SW480 (cell line): Measurements from ENCODE around the gene CLPX.
"Not testable (repeated sequence)": the region's sequence is repeated elsewhere in the genome, so short reads cannot be mapped to it uniquely, and the experiment has no call there.

Experiments used
- DNase-seq: peaks from one replicate; pipeline ENCODE4 v3.0.0-alpha.2; 2016; ENCODE audit warnings: low spot score

Gene CLPX

DNA sequence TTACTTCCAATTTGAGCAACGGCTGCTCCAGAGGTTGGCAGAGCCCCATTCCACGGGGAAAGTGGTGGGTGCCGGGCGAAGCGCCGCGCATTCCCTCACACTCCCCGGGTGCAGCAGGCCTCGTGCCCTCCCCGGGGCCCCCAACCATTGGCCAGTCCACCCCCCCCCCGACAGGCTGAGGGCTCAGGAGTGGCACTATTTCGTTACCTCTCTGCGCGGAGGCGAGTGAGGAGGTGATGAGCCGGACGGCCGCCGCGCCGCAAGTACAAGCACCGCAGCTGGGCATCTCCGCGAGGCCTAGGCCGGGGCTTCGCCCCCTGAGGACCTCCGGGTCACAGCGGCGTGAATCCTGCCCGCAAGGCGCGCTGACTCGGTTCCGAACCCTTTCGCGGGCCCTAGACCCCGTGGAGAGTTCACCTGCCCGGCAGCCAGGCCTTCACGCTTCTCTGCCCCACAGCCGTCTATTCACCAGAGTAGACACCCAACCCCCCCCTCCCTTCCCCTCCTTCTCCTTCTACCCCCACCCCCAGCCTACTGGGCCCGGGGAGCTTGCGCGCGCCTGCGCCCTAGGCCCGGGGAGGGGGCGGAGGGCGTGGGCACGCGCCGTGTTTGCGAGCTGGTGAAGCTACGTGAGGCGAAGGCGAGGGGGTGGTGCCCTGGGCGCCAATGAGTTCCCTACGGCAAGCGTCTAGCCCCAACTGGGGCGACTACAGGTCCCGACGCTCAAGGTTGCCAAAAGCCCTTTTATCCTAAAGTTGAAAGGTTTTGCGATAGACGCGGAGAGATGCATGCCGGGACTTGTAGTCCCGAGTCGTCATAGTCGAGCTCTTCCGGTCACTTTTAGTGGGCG, at the start of gene CLPX:
Gene CLPX, minus strand, starts transcription at position 475 of the 850 bp plus-strand sequence. Its CDS starts 189 bp downstream, at position 286.
- peak; percentile 96 for DNase-seq

DNA sequence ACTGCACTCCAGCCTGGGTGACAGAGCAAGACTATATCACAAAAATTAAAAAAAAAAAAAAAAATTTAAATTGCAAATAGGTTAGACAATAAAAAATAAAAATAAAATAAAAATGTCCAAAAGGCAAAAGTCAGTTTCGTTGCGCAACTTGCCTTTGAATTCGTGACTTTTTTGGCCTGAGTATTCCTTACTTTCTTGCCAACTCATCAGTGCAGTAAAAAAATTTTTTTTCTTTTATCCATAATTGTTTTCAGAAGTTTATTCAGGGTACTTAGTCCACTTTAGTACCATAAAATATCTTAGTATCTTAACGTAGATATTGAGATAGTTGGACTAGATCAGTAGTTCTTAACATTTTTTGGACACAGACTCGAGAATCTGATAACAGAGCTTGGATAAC, 48.6 kb upstream of the CLPX start:
- DNase-seq = no peak

DNA sequence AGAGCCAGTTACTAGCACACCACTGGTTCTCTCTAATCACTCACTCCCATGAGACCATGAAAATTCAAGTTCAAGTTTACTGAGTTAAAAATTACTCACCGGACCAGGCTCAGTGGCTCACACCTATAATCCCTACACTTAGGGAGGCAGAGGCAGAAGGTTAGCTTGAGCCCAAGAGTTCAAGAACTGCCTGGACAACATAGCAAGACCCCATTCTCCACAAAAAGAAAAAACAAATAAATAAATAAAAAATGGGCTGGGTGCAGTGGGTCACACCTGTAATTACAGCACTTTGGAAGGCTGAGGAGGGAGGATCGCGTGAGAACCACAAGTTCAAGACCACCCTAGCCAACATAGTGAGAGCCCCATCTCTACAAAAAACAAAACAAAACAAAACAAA, 47.4 kb upstream of the CLPX start:
- DNase-seq = no peak

DNA sequence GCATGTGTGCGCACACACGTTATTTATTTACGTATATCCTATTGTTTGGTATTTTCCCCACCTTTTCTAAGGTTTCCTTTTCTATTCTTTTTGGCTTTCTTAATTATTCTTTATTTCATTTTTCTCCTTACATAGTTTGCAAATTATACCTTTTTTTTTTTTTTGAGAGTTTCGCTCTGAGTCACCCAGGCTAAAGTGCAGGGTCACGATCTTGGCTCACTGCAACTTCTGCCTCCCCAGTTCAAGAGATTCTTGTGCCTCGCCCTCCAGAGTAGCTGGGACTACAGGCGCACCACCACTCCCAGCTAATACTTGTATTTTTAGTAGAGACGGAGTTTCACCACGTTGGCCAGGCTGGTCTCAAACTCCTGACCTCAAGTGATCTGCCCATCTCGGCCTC, 46.2 kb upstream of the CLPX start:
- no peak for DNase-seq

DNA sequence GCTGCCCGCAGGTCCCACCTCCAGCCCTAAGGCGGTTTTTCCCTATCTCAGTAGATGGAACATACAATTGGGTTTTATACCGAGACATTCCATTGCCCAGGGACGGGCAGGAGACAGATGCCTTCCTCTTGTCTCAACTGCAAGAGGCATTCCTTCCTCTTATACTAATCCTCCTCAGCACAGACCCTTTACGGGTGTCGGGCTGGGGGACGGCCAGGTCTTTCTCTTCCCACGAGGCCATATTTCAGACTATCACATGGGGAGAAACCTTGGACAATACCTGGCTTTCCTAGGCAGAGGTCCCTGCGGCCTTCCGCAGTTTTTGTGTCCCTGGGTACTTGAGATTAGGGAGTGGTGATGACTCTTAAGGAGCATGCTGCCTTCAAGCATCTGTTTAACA, 41.8 kb upstream of the CLPX start:
- DNase-seq = not testable (repeated sequence)

DNA sequence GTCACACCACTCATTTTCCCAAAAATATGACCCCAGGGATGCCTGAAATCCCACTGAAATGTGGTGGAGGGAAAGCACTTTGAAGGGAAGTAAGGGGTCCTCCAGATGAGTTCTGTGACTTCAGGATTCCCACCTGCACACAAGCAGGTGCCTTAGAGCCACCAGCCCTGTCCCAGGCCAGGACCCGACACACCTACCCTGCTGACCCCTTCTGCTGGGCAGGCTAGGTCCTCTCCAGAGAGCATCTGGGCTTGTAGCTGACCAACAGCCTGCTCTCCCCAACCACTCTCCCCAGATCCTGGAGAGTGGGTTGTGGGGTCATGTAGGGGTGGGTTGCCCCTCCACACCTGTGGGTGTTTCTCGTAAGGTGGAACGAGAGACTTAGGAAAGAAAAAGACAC, 41.1 kb upstream of the CLPX start:
- no peak for DNase-seq

DNA sequence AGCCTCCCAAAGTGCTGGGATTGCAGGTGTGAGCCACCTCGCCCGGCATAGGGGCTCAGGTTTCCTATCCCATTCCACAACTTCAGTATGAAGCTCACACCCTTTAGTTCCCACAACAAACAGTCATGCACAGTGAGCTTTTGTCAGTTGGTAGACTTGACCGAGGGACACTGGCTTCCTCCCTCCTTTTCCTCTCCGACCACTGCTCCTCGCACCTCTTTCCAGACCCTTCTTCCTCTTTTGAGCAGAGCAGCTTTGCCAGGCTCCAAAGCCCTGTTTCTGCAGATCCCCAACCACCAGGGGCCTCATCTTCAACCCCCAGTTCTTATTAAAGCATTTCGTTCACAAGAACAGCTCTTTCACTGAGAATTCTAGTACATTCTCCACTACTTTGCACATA, 38.9 kb upstream of the CLPX start:
- no peak for DNase-seq

DNA sequence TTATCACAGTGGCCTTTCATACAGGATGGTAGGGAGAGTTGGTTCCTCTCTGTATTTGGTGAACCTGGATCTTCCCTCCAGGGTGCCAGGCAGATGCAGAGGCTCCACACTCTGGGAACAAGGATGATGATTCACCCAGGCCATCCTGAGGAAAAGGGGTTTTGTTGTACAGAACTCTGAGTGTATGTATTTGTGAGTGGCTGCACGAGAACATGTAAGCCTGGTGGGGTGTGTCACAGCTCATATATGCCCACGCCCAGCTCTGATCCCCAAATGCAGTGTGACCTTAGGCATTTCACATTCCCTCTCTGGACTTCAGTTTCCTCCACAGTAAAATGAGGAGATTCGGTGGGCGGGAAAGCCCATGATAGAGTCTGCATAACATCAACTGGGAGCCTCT, 37.7 kb upstream of the CLPX start:
- no peak for DNase-seq

DNA sequence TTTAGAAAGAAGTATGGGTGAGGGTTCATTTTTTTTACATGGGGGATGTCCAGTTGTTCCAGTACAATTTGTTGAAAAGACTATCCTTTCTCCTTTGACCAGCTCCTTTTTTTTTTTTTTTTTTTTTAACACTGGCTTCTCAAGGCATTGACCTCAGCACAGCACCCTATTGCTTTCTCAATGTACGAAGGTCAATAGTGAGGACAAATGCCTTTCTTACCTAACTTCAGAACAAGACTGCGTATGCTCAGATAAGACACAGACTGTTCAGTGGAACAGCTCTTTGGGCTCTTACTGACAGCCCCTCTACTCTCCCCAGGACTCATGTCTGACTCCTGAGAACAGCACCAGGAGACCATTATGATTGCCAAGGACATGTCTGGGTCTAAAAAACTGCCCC, 36.6 kb upstream of the CLPX start:
- no peak for DNase-seq

DNA sequence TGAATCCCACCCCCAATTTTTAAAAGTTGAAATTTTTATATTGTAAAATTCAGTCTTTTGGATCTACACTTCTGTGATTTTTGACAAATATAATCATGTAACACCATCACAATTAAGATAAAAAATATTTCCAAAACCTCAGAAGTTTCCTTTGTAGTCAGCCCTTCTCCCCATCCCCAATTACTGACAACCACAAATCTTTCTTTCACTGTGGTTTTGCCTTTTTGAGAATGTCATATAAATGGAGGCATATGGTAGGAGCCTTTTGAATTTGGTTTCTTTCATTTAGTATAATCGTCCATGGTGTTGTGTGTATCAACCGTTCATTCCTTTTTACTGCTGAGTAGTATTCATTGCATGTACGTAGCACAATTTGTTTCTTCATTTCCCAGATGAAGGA, 34.0 kb upstream of the CLPX start:
- no peak for DNase-seq

DNA sequence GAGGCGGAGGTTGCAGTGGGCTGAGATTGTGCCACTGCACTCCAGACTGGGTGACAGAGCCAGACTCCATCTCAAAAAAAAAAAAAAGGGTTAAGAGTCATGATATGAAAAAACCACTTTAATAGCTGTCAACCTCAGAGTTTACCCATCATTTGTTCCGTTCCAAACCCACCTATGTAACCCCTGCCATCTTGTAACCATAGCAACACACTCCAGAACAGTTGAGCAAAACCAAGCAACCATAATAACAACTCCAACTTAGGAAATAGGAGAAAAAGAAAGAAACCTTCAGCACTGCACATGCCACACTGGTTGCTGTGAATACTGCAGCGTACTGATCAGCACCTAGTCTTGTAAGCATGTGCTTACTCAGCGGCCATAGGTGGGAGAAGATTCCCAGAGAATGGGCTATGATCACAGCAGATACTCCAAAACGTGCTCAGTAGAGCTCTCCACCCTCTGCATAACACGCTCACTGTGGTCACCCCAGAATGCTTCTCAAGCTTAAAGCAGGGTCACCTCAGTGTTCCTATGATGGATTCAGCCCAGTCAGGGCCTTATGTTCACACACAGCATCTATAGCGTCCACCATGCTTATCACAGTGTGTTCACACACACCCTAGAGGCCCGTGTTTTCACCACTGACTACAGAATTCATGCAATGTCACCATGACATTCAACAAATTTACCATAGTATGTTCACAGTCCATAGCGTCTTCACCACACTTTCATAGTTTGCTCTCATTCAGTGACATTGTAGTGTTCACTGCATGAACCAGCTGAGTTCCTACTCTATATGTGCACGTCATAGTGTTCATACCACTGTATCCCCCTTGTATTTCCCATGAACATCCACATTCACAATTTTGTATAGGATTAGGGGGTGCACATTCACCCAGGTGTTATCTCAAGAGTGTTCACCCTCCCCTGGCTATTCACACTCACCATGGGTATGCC, 32.7 kb upstream of the CLPX start:
- DNase-seq = no peak

DNA sequence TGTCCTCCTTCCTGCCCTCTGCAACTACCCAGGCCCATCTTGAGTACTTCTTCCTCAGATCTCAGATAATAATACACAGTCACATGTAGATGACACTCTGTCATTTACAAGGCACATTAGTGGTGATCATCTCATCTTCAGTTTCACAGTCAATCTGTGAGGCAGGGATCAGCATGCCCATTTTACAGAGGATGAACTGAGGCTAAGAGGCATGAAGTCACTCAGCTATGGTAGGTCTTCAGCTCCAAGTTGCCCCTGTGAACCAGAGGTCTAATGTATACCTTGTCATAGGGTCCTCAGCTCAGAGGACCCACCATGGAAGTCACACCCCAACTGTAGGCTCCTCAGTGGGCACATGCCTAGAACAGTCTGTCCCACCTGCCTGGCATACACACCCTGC, 30.4 kb upstream of the CLPX start:
- DNase-seq = no peak

DNA sequence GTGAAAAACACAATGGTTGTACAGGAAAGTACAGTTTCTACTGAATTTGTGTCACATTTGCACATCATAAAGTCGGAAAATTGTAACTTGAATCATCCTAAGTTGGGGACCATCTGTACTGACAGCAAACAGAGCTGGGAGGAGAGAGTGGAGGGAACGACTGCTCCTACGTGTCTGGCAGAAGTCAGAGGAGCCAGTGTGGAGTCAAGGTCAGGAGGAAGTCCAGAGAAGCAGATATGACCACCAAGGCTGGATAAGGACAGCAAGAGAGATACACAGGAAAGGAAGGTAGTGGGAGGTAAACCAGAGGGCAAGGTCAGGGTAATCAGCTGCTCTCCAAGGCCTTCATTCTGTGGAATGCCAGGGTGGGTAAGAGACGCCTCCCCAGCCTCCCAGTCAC, 28.9 kb upstream of the CLPX start:
- no peak for DNase-seq

DNA sequence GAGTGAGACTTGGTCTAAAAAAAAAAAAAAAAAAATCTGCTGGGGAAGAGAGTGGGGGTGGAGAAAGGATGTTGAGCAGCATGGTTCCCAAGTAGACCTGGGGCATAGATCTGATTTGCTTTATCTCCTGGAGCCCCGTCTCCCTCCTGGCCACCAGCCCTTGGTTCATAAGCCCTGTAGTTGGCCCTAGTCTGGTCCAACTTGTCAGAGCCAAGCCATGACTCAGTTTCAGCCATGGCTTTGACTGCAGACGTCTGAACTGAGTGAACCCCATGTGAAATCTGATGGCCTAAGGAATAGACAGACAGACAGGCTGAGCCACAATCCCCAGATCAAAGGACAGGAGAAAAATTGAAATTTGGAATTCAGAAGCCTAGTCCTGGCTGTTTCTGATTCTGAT, 28.1 kb upstream of the CLPX start:
- no peak for DNase-seq

DNA sequence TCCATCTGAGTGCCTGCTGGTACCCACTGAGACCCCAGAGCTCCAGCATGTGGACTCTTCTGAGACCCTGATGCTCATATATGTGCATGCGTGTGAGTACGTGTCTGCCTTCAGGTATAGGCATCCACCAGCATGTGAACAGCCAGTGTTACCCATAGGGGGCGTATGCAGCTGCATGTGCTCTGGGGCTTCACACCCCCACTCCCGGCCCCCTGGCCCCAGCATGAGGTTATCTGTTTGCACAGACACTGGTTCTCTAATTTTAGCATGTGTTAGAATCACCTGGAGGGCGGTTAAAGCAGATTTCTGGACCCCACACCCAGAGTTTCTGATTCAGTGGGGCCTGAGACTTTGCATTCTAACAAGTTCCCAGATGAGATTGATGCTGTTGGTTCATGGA, 27.0 kb upstream of the CLPX start:
- DNase-seq = peak; percentile 25

DNA sequence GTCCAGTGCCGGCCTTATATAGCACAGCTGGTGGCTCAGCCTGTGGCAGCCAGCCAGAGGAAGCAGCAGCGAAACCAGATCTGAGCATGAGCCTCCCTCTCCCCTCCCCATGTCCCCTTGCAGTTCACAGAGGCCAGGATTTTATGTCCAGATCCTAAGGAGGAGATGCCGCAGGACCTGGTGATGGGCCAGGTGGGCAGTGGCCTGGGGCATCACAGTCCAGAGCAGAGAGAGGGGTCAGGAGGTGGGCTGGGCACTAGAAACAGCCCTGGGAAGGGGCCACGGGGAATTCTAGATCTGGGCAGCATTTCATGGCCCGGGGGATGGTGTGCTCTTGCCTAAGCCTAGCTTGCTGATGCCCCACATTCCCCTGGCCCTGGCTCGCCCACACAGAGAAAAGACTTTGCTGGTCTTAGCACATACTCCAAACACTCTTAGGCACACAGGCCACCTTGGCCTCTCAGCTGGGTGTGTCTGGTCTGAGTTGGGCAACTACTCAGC, 26.4 kb upstream of the CLPX start:
- DNase-seq = no peak

DNA sequence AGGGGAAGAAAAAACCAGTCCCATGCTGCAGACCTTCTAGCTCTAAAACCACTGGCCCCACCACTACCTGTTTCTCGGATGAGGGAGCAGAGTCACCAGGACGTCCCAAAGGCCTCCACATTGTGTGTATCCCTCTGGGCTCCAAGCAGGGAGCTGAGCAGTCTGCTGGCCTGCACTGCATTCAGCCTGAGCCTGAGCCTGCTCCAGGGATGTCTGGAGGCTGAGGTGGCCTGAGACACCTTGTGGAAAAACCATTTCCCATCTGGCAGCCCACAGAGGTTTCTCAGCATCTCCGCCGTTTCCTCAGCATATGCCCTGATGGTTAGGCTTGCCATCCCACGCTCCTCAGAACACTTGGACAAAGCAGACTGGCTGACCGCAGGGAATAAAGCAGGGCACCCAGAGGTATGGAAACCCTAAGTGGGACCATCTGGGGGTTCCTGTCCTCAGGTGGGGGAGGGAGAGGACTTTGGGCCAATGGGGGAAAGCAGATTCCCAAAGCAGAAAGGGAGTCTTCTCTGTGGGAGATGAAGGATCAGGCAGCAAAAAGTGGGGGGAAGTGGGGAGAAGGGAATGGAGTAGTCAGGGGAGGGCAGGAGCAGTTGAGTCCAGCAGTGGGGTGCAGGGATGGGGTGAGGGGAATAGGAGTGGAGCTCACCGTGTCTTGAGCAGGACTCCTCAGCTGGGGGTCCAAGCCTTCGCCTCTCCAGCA, 25.8 kb upstream of the CLPX start, which contains the start of gene CILP:
Gene CILP, minus strand, starts transcription at position 704 of the 712 bp plus-strand sequence. CDS start 1,718 bp downstream, outside the sequence.
- DNase-seq = no peak

DNA sequence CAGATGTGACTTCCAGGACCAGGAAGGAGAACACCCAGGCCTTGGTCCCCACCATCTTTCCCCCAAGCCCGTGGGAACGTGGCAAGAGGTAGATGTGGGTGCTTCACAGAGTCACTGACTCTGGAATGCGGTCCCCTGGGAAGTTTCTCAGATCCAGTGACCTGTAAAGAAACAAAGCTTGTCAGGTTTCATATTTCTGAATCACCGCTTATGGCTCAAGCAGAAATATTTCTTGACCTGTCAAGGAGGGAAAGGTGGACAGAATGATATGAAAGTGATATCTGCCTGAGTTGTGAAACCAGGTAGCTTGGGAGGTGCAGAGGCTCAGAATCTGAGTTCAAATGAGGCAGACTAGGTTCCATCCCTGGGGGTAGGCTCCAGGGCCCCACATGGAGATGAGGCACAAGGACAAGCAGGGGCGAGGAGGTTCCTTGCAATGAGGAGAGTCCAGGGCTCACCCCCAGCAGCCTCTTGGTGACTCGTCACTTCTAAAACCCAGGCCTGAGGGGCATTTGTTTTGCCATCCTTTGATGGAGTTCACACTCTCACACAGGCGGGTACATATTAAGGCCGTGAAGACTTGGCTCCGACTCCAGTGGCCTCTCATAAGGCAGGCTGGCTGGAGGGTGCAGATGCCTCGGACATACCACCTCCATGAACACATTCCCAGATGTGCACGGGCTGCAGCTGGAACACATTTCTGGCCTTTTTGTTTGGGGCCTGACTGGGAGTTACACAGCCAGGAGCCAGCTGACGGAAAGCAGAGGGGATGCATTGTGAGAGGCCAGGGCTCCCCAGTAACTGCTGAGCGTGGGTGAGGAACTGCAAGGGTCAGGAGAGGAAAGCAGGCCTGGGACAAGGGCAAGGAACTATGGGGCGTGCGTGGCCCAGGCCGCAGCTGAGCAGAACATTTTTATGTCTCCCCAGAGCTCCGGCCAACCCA, 24.8 kb upstream of the CLPX start:
- no peak for DNase-seq

DNA sequence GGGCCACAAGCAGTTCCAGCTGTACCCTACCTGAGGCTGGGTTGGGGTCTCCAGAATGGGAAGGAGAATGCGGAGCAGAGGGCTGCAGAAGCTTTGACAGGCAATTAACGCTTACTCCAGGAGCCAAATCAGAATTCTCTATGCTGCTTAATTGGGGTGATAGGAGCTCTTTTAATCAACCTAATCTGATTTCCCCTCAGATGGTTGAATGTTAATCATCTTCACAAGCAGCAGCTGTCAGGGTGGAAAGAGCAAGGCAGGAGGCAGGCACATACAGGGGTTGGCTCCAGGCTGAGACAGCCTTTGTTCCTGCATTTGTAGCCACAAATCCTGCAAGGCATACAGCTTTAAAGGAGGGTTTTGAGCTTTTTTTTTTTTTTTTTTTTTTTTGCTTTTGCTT, 23.5 kb upstream of the CLPX start:
- no peak for DNase-seq

DNA sequence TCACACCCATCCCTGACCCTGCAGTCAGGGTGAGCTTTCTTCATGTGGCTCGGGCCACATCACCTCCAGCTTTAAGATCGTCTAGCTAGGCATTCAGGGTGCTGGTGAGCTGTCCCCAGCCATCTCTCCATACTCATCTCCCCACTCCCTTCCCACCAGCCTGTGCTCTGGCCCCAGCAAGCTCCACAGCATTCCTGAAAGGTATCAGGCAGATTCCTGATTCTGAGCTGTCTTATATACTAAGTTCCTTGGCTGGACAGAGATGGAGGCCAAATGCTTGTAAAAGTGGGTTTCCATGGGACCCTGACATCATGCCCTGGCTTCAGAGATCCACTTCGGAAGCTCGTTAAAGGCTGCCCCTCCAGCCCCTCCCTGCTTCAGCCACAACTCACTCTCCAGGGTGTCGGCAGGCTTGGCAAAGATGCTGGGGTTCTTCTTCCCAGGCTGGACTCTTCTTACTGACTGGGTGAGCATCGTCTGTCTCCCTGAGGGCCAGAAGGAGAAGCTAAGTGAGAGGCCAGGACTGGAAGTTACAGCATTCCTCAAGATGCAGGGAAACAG, 22.2 kb upstream of the CLPX start:
- no peak for DNase-seq

DNA sequence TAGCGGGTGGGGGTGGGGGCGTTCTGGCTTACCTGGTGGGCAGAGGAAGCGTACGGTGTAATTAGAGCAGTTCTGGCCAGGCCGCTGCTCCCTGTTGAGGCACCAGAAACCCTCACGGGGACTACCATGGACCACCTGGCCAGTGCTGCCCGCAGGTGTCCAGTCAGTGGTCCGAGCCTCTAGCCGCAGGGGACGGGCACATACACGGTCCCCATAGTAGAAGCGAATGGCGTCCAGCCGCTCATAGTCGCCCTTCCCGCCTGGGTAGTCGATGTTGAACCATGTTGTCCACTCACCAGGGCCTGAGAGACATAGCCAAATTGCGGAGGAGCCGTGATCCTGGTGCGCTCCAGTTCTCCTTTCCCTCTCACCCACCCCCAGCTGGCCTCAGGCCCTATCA, 21.6 kb upstream of the CLPX start:
- no peak for DNase-seq
